ENCODE data around the gene PLA2G4A.

DNA sequence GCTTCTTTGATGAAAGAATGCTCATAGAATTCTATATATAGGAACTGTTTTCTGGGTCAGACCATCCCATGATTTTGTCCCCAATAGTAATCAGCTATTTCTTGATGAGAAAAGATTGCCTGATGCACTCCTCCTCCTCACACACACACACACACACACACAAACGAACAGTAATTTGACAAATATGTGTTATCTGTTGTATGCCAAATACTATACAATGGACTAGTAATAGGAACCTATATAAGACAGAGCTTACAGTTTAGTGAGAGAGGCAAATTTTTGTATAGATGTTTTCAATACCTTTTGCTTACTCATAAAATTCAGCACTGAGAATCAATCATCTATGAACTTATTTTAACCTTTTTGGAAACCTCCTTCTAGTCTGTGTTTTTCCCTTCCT lies 76.8 kb downstream of the PLA2G4A start:
- TF ChIP-seq, protein P1, sequence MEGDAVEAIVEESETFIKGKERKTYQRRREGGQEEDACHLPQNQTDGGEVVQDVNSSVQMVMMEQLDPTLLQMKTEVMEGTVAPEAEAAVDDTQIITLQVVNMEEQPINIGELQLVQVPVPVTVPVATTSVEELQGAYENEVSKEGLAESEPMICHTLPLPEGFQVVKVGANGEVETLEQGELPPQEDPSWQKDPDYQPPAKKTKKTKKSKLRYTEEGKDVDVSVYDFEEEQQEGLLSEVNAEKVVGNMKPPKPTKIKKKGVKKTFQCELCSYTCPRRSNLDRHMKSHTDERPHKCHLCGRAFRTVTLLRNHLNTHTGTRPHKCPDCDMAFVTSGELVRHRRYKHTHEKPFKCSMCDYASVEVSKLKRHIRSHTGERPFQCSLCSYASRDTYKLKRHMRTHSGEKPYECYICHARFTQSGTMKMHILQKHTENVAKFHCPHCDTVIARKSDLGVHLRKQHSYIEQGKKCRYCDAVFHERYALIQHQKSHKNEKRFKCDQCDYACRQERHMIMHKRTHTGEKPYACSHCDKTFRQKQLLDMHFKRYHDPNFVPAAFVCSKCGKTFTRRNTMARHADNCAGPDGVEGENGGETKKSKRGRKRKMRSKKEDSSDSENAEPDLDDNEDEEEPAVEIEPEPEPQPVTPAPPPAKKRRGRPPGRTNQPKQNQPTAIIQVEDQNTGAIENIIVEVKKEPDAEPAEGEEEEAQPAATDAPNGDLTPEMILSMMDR (optimal IDR thresholded peaks at IDR 0.05 in 1 of 3, IDR thresholded peaks at IDR 0.05 in 1 of 3, conservative IDR thresholded peaks at IDR 0.05 in 1 of 3; ENCODE audit: extremely low read depth in 1 of 3, insufficient read depth in 2 of 3, low read length in 3 of 3): no peak
- no peak for TF ChIP-seq EZH2 (IDR thresholded peaks at IDR 0.05; ENCODE audit: low read length)

Data from keratinocyte (primary cell).